HEK293 (cell line): ENCODE measurements around the gene MRPL39.

Experiments used
- CTCF ChIA-PET: fragments of 350-600 bp; formaldehyde crosslinking; extraction: SDS; loops from one replicate; lab custom pipeline; 2021; ENCODE audit warnings: antibody characterized with exemption; lab: Yijun Ruan, JAX
- POLR2A ChIA-PET: fragments of 300-600 bp; formaldehyde crosslinking; extraction: SDS; loops from one replicate; lab custom pipeline; 2020; ENCODE audit warnings: antibody characterized with exemption, inconsistent platforms; lab: Yijun Ruan, JAX
- H3K27ac ChIP-seq: fragments of 200-500 bp; sonication (Bioruptor generic); 2 replicates; pipeline ENCODE4 v1.5.1; 2014; ENCODE audit warnings: low read depth, low read length, control low read depth, inconsistent platforms; ENCODE audit errors: extremely low read depth
- H3K36me3 ChIP-seq, 2 experiments: fragments of 200-500 bp in 1 of 2; sonication (Bioruptor generic) in 1 of 2; 1 replicate in 1 of 2; 2 replicates in 1 of 2; pipeline ENCODE4 v1.5.1; 2014 to 2017; ENCODE audit warnings: inconsistent platforms in 2 of 2, low read length in 2 of 2; ENCODE audit not compliant: control insufficient read depth in 2 of 2, insufficient read depth in 1 of 2
- H3K4me1 ChIP-seq: fragments of 200-500 bp; sonication (Bioruptor generic); 2 replicates; pipeline ENCODE4 v1.5.1; 2014; ENCODE audit warnings: mild to moderate bottlenecking, low read length, inconsistent platforms; ENCODE audit not compliant: control insufficient read depth, insufficient read depth
- H3K4me3 ChIP-seq: 2 replicates; pipeline ENCODE4 v1.5.1; 2011; ENCODE audit warnings: low read depth, mild to moderate bottlenecking, control low read depth, low read length, moderate library complexity
- H3K9me3 ChIP-seq: fragments of 200-500 bp; sonication (Bioruptor generic); 2 replicates; pipeline ENCODE4 v1.5.1; 2014; ENCODE audit warnings: low read depth, low read length, inconsistent platforms; ENCODE audit not compliant: control insufficient read depth, insufficient read depth
- GFI1B ChIP-seq: fragments of 450-650 bp; formaldehyde crosslinking; IDR thresholded peaks from 2 replicates; pipeline ENCODE4 v1.5.1; 2016; ENCODE audit warnings: missing biosample characterization, missing genetic modification characterization
- GLIS2 ChIP-seq: fragments of 450-650 bp; formaldehyde crosslinking; IDR thresholded peaks from 2 replicates; pipeline ENCODE4 v1.5.1; 2016; ENCODE audit warnings: missing biosample characterization, missing genetic modification characterization
- IKZF3 ChIP-seq: fragments of 450-650 bp; IDR thresholded peaks from 2 replicates; pipeline ENCODE4 v1.5.0; 2018; ENCODE audit warnings: missing biosample characterization, mild to moderate bottlenecking, missing genetic modification characterization, moderate library complexity
- KLF16 ChIP-seq: fragments of 450-650 bp; formaldehyde crosslinking; IDR thresholded peaks from 2 replicates; pipeline ENCODE4 v1.5.1; 2017; ENCODE audit warnings: missing biosample characterization, missing genetic modification characterization
- YY1 ChIP-seq: fragments of 450-650 bp; formaldehyde crosslinking; IDR thresholded peaks from 2 replicates; pipeline ENCODE4 v1.5.1; 2018; ENCODE audit warnings: missing biosample characterization, missing genetic modification characterization
- ZNF112 ChIP-seq: fragments of 450-650 bp; formaldehyde crosslinking; IDR thresholded peaks from 2 replicates; pipeline ENCODE4 v1.5.0; 2017; ENCODE audit warnings: missing biosample characterization, missing genetic modification characterization
- ZNF132 ChIP-seq: fragments of 450-650 bp; formaldehyde crosslinking; IDR thresholded peaks from 2 replicates; pipeline ENCODE4 v1.5.1; 2017; ENCODE audit warnings: missing biosample characterization, missing genetic modification characterization, borderline replicate concordance
- ZNF221 ChIP-seq: fragments of 450-650 bp; formaldehyde crosslinking; IDR thresholded peaks from 2 replicates; pipeline ENCODE4 v1.5.1; 2017; ENCODE audit warnings: missing biosample characterization, missing genetic modification characterization, borderline replicate concordance
- ZNF223 ChIP-seq: fragments of 450-650 bp; formaldehyde crosslinking; IDR thresholded peaks from 2 replicates; pipeline ENCODE4 v1.5.1; 2016; ENCODE audit warnings: missing biosample characterization, missing genetic modification characterization
- ZNF354C ChIP-seq: fragments of 450-650 bp; formaldehyde crosslinking; IDR thresholded peaks from 2 replicates; pipeline ENCODE4 v1.5.1; 2016; ENCODE audit warnings: missing biosample characterization, missing genetic modification characterization, low read depth, borderline replicate concordance
- ZNF394 ChIP-seq: fragments of 450-650 bp; formaldehyde crosslinking; IDR thresholded peaks from 2 replicates; pipeline ENCODE4 v1.5.1; 2016; ENCODE audit warnings: missing biosample characterization, missing genetic modification characterization, mild to moderate bottlenecking, moderate library complexity, borderline replicate concordance
- ZNF558 ChIP-seq: fragments of 450-650 bp; formaldehyde crosslinking; IDR thresholded peaks from 2 replicates; pipeline ENCODE4 v1.5.1; 2016; ENCODE audit warnings: missing biosample characterization, missing genetic modification characterization
- ZNF560 ChIP-seq: fragments of 450-650 bp; formaldehyde crosslinking; IDR thresholded peaks from 2 replicates; pipeline ENCODE4 v1.5.1; 2017; ENCODE audit warnings: missing biosample characterization, missing genetic modification characterization, borderline replicate concordance
- ZNF664 ChIP-seq: fragments of 450-650 bp; formaldehyde crosslinking; IDR thresholded peaks from 2 replicates; pipeline ENCODE4 v1.5.1; 2016; ENCODE audit warnings: missing biosample characterization, missing genetic modification characterization
- ZNF670 ChIP-seq: fragments of 450-650 bp; formaldehyde crosslinking; IDR thresholded peaks from 2 replicates; pipeline ENCODE4 v1.5.1; 2016; ENCODE audit warnings: missing biosample characterization, missing genetic modification characterization, low read depth
- TF ChIP-seq, protein P1 (sequence below): fragments of 450-650 bp; formaldehyde crosslinking; IDR thresholded peaks from 2 replicates; pipeline ENCODE4 v1.5.1; 2016; ENCODE audit warnings: missing biosample characterization, missing genetic modification characterization
- TF ChIP-seq, protein P2 (sequence below): fragments of 450-650 bp; formaldehyde crosslinking; IDR thresholded peaks from 2 replicates; pipeline ENCODE4 v1.5.1; 2016; ENCODE audit warnings: missing biosample characterization, missing genetic modification characterization
- TF ChIP-seq, protein P3 (sequence below): fragments of 450-650 bp; formaldehyde crosslinking; IDR thresholded peaks from 2 replicates; pipeline ENCODE4 v1.5.1; 2016; ENCODE audit warnings: missing biosample characterization, missing genetic modification characterization
- TF ChIP-seq, protein P4 (sequence below): fragments of 450-650 bp; formaldehyde crosslinking; IDR thresholded peaks from 2 replicates; pipeline ENCODE4 v1.5.1; 2016; ENCODE audit warnings: missing biosample characterization, missing genetic modification characterization
- TF ChIP-seq, protein P5 (sequence below): fragments of 450-650 bp; formaldehyde crosslinking; IDR thresholded peaks from 2 replicates; pipeline ENCODE4 v1.5.0; 2017; ENCODE audit warnings: missing biosample characterization, missing genetic modification characterization, borderline replicate concordance

The MRPL39 gene

DNA sequence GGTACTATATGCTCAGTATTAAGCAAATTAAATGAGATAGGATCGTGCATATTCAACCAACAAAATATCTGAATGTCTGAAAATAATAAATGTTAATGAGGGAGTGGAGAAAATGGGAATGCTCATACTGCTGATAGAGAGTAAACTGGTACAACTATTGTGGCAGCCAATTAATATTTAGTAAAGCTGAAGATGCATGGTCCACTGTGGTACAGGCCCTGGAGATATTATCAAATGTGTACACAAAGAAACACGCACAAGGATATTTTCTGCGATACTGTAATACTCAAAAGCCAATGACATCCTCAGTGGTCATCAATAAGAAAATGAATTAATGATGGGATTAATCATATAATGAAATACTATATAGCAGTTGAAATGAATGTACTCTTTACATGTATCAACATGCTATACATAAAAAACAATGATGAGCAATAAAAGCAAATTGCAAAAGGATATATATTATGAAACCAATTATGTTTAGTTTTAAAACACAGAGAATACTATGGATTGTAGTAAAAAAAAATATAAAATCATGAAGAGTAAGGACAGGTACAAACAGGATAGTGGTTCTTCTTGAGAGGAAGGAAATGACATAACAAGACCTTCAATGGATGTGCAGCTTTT is 25.0 kb downstream of the MRPL39 start:
- Histone ChIP-seq H3K9me3 (no peaks in the 10 kb centered on the region), H3K36me3 (peaks cover 12 to 30% of the 10 kb centered on the region in 2 experiments), H3K4me3 (no peak overlapping the region), H3K4me1 (no peaks in the 10 kb centered on the region), H3K27ac (no peak overlapping the region)
- TF ChIP-seq ZNF221 (tag by site-specific recombination) (no peak), ZNF112 (tag by site-specific recombination) (no peak), IKZF3 (tag by site-specific recombination) (no peak), ZNF394 (no peak), ZNF664 (tag by site-specific recombination) (no peak), ZNF670 (tag by site-specific recombination) (no peak)
- TF ChIP-seq, protein P1, sequence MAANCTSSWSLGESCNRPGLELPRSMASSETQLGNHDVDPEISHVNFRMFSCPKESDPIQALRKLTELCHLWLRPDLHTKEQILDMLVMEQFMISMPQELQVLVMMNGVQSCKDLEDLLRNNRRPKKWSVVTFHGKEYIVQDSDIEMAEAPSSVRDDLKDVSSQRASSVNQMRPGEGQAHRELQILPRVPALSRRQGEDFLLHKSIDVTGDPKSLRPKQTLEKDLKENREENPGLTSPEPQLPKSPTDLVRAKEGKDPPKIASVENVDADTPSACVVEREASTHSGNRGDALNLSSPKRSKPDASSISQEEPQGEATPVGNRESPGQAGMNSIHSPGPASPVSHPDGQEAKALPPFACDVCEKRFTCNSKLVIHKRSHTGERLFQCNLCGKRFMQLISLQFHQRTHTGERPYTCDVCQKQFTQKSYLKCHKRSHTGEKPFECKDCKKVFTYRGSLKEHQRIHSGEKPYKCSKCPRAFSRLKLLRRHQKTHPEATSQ (tag by site-specific recombination), result no peak
- TF ChIP-seq, protein P2, sequence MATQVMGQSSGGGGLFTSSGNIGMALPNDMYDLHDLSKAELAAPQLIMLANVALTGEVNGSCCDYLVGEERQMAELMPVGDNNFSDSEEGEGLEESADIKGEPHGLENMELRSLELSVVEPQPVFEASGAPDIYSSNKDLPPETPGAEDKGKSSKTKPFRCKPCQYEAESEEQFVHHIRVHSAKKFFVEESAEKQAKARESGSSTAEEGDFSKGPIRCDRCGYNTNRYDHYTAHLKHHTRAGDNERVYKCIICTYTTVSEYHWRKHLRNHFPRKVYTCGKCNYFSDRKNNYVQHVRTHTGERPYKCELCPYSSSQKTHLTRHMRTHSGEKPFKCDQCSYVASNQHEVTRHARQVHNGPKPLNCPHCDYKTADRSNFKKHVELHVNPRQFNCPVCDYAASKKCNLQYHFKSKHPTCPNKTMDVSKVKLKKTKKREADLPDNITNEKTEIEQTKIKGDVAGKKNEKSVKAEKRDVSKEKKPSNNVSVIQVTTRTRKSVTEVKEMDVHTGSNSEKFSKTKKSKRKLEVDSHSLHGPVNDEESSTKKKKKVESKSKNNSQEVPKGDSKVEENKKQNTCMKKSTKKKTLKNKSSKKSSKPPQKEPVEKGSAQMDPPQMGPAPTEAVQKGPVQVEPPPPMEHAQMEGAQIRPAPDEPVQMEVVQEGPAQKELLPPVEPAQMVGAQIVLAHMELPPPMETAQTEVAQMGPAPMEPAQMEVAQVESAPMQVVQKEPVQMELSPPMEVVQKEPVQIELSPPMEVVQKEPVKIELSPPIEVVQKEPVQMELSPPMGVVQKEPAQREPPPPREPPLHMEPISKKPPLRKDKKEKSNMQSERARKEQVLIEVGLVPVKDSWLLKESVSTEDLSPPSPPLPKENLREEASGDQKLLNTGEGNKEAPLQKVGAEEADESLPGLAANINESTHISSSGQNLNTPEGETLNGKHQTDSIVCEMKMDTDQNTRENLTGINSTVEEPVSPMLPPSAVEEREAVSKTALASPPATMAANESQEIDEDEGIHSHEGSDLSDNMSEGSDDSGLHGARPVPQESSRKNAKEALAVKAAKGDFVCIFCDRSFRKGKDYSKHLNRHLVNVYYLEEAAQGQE (tag by site-specific recombination), result no peak
- TF ChIP-seq, protein P3, sequence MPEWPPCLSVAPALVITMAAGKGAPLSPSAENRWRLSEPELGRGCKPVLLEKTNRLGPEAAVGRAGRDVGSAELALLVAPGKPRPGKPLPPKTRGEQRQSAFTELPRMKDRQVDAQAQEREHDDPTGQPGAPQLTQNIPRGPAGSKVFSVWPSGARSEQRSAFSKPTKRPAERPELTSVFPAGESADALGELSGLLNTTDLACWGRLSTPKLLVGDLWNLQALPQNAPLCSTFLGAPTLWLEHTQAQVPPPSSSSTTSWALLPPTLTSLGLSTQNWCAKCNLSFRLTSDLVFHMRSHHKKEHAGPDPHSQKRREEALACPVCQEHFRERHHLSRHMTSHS (tag by site-specific recombination), result no peak
- POLR2A ChIA-PET, result no interaction called here
- CTCF ChIA-PET, result no interaction called here

DNA sequence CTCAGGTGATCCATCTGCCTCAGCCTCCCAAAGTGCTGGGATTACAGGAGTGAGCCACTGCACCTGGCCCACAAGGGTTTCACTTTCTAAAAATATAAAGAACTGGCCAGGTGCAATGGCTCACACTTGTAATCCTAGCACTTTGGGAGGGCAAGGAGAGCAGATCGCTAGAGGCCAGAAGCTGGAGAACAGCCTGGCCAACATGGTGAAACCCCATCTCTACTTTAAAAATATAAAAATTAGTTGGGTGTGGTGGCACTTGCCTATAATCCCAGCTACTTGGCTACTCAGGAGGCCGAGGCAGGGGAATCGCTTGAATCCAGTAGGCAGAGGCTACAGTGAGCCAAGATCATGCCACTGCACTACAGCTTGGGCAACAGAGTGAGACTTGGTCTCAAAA is 25.7 kb downstream of the MRPL39 start:
- TF ChIP-seq ZNF354C (tag by site-specific recombination) (no peak), YY1 (tag by site-specific recombination) (no peak), ZNF558 (tag by site-specific recombination) (no peak), ZNF223 (no peak), GLIS2 (tag by site-specific recombination) (no peak), GFI1B (tag by site-specific recombination) (no peak), ZNF560 (tag by site-specific recombination) (no peak), ZNF132 (tag by site-specific recombination) (no peak), KLF16 (tag by site-specific recombination) (no peak)
- TF ChIP-seq, protein P4, sequence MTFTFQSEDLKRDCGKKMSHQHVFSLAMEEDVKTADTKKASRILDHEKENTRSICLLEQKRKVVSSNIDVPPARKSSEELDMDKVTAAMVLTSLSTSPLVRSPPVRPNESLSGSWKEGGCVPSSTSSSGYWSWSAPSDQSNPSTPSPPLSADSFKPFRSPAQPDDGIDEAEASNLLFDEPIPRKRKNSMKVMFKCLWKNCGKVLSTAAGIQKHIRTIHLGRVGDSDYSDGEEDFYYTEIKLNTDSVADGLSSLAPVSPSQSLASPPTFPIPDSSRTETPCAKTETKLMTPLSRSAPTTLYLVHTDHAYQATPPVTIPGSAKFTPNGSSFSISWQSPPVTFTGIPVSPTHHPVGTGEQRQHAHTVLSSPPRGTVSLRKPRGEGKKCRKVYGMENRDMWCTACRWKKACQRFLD, result no peak
- TF ChIP-seq, protein P5, sequence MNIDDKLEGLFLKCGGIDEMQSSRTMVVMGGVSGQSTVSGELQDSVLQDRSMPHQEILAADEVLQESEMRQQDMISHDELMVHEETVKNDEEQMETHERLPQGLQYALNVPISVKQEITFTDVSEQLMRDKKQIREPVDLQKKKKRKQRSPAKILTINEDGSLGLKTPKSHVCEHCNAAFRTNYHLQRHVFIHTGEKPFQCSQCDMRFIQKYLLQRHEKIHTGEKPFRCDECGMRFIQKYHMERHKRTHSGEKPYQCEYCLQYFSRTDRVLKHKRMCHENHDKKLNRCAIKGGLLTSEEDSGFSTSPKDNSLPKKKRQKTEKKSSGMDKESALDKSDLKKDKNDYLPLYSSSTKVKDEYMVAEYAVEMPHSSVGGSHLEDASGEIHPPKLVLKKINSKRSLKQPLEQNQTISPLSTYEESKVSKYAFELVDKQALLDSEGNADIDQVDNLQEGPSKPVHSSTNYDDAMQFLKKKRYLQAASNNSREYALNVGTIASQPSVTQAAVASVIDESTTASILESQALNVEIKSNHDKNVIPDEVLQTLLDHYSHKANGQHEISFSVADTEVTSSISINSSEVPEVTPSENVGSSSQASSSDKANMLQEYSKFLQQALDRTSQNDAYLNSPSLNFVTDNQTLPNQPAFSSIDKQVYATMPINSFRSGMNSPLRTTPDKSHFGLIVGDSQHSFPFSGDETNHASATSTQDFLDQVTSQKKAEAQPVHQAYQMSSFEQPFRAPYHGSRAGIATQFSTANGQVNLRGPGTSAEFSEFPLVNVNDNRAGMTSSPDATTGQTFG (tag by site-specific recombination), result no peak
- TF ChIP-seq, all 188 proteins: peak for 0
- CTCF ChIA-PET, result no interaction called here
- Histone ChIP-seq H3K4me1 (no peaks in the 10 kb centered on the region), H3K36me3 (peaks cover 11 to 29% of the 10 kb centered on the region in 2 experiments), H3K4me3 (no peak overlapping the region), H3K27ac (no peak overlapping the region), H3K9me3 (no peaks in the 10 kb centered on the region)
- POLR2A ChIA-PET, result no interaction called here
